Dedifferentiated amniotic fluid mesenchymal stem cell (primary cell): Measurements from ENCODE around the gene YPEL5.
"Not testable (repeated sequence)": the region's sequence is repeated elsewhere in the genome, so short reads cannot be mapped to it uniquely, and the experiment has no call there.

ENCODE experiments used
- DNase-seq: peaks from one replicate; pipeline ENCODE4 v3.0.0-alpha.2; 2016; ENCODE audit errors: extremely low spot score

Gene YPEL5

DNA sequence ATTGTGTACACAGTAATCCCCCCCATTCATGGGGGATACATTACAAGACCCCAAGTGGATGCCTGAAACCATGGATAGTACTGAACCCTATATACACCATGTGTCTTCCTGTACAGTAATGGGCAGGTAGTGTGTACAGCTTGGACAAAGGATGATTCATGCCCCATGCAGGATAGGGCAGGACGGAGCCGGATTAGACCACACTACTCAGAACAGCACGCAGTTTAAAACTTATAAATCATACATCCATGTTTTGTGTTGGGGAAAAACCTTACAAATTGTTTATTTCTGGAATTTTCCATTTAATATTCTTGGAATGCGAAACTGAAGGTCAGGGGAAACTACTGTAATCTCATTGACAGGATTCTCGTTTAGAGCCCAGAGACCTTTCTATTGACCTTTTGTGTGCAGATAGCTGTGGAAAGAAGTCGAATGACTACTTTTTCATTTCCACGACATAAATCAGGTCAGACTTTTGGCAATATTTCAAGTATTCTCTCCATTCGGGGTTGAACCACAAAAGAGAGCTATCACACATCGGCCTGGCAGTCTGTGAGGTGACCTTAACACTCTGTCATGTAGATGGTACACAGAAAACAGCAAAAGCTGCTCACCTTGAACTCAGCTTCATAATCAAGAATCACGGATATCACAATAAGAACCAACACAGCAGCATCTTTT lies 9.9 kb upstream of the YPEL5 start:
- DNase-seq = no peak

DNA sequence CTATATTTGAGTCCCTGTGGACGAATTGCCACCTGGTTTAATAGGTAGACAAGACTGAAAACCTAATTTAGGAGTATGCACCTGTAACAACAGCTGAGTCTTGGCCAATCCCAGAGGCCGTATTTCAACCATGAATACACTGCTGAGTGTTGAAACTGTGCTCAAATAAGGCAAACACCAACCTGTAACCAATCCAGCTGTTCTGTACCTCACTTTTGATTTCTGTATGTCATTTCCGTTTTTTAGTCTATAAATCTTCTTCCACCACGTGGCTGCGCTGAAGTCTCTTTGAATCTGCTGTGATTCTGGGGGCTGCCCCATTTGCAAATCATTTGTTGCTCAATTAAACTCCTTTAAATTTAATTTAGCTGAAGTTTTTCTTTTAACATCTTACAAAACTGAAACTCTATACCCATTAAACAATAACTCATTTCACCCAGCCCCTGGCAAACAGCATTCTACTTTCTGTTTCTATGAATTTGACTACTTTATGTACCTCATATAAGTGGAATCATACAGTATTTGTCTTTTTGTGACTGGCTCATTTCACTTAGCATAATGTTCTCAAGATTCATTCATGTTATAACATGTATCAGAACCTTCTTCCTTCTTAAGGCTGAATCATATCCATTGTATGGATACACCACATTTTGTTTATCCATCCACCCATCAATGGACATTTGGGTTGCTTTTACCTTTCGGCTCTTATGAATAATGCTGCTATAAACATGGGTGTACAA lies 7.5 kb upstream of the YPEL5 start:
- DNase-seq = no peak

- no peak for DNase-seq
These were observed 5.7 kb upstream of the YPEL5 start for GRCh38 chr2:30141136-30141535.

DNA sequence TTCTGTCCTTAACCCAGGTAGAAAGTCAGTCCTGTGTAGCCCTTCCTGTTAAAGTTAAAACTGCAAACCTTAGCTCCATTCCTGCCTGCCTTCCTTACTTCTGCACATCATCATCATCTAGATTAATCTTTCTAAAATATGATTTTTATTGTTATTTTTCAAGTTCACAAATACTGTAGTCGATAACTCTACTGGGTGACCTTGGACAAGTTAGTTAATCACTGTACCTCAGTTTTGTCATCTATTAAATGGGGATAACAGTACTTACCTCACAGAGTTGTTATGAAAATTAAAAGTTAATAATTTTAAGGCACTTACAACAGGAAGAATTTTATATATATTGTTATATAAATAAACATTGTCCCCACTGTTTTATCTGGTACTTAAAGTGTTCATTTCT lies 2.5 kb upstream of the YPEL5 start:
- no peak for DNase-seq

- not testable (repeated sequence) for DNase-seq
These were observed 1.9 kb upstream of the YPEL5 start for GRCh38 chr2:30144951-30145350.

- DNase-seq = no peak
These were observed 926 bp upstream of the YPEL5 start for GRCh38 chr2:30145826-30146336.

DNA sequence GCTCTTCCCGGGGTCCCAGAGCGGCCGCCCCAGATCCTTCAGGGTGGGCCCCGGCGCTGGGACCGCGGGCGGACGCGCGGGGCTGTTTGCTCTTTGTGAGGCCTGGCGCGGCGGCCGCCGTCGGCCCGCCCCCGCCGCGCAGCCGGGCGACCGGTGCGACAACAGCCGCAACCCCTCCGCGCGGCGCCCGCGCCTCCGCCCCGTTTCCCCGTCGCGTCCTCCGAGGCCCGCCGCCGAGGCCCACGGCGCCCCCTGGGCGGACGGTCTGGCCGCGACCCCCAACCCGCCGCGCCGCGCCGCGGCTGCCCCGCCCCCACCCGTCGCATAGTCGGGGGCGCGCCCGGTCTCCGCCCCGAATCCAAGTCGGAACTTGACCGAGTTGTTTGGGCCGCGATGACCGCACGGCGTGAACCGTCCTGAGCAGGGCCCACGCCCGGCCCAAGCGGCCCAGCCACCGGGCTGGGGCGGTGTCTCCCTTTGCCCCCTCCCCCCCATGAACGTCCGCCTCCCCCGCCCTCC lies 448 bp downstream of the YPEL5 start:
- no peak for DNase-seq

GRCh38 chr2:30147715-30148610 lies 1.2 kb downstream of the YPEL5 start:
- DNase-seq = peak; percentile 59

DNA sequence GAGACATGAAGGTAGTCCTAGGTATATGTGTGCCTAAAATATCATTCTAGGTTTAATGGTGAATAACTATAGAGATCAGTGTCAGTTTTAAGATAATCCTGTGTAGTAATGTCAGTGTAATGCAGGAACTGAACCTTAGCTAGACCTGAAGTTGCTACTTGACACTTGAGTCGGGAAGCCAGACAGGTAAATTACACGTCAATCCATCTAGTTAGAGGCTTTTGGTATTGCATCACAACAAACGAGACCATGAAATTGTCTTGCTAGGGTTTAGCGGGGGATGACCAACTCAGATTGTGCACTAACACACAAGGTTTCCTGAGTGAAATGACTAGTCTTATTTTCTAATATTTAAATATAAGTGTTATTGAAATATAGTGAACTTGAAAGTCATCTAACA lies 2.0 kb downstream of the YPEL5 start:
- no peak for DNase-seq

- DNase-seq = no peak
These were observed 2.7 kb downstream of the YPEL5 start for GRCh38 chr2:30149513-30149912.

DNA sequence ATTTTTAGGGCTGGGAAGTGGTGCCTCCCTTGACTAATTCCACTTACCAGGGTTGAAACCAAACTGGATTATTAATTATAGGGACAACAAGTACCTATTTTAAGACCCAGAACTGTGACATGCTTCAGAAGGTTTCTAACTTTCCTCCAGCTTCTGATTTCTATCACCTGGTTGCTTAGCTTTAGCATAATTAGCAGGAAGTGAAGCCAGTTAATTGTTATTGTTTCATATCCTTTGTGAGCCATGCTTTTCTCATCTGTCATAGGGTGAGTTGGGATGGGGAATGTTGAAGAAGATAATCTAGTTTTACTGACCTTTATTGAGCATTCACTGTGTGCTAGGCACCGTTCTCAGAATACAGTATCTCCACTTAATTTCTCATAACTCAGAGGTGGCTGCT lies 3.2 kb downstream of the YPEL5 start:
- no peak for DNase-seq

DNA sequence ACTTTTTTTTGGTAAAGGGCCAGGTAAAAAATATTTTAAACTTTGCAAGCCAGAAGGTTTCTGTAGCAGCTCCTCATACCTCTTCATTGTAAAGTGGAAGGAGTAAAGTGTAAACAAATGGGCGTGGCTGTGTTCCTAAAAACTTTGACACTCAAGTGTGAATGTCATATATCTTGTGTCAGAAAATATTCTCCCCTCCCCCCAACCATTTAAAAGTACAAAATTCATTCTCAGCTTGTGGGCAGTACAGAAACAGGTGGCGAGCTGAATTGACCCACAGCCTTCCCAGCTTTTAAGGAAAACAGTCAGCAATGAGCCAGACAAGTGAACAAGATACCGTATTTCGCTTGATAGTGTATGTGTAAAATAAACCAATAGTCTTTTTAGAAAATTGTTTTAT lies 4.0 kb downstream of the YPEL5 start:
- no peak for DNase-seq

- no peak for DNase-seq
These were observed 5.6 kb downstream of the YPEL5 start for GRCh38 chr2:30152385-30152784.

DNA sequence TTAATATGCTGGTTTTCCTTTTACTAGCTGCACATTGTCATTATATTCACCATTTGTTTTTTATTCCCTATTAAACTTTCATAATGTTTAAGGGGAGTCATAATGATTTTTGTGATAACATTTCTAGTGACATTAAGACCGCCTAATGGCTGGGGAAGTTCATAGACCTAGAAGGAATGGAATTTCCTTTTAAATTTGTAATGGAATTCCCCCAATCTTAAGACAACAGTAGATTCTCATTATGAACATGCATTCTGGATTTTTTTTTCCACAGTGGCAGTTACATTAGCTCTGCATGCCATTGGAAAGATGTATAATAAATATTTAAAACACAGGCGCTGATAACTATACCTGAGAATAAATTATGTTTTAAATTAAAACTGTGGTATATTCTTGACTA lies 8.4 kb downstream of the YPEL5 start:
- DNase-seq = no peak

DNA sequence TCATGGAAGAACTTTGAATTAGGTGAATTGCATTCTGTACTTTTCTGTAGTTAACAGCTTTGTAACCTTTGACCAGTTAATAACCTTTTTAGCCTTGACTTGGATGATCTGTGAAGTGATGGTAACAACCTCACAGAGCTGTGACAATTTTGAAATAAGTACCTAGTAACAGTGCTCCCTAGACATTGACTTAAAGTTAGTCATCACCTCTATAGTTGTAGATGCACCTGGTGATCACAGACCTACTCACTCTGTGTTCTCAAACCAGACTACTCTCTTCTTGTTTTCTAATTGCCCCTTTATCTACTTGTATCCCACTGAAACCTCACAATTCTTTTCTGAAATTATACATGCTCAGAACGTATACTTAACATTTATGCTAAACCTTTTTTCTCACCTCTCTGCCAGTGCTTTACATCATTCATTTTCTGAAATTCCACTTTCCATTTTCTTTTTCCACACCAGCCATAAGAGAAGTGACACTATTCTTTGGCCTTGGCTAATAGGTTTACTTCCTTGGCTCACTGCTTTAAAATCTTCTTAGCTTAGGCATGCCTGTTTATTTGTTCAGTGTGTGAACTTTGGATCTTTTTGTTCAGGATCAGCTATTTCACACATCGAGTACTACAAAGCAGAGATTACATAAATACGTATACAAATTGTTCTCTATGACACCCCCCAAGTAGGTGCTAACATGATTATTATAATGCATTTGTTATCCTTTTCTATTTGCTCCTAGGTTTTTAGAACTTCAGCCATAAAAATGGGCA lies 9.3 kb downstream of the YPEL5 start:
- DNase-seq = no peak

GRCh38 chr2:30157616-30158015 lies 10.8 kb downstream of the YPEL5 start:
- DNase-seq = no peak

- no peak for DNase-seq
These were observed 13.0 kb downstream of the YPEL5 start for GRCh38 chr2:30159766-30160165.

DNA sequence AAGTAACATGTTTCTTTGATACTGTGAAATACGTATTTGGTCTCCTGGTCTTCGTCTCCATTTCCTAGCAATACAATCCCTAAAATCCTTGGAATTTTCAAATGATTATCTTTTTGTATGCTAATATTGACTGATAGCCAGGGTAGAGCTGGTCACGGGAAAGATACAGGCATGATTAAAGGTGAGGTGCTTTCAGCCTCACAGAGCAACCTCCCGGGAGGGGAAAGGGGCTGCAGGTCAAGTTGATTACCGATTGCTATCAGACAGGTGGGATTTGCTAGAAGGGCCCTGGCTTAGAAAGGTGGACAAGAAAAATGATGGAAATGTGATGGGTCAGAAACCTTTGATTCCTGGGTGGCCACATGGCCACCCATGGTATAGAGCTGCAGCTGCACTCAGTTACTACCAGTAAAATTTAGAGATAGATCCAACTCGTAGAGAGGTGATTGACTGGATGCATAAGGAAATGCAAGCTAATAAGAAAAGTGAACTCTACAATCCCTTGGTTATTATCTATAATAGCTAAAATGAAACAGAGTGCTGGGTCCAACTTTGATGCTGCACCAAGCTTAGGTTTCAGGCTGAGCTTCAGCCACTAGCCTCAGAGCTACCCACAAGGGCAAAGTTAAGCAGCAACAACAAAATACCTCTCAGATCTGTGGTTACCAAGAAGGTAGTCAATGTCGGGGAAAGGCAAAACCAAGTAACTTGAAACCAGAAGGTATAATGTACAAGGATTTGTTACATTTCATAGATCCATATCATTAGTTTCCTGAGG lies 15.3 kb downstream of the YPEL5 start:
- no peak for DNase-seq

DNA sequence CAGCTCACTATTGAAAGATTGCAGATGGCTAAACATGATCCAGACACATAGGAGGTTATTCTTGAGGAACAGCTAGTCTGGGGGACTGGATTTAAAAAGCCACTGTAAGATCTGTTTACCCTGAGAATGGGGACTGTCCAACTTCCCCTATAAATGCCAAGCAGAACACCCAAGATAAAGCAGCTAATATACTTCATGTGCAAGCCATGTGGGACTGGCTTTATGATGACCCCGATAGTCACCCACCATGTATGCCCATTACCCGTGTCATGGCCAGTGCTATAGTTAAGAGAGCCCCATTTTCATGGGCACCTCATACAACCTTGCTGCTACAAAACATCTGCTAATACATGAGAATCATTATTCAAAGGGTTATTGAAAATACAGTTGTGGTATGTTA lies 16.0 kb downstream of the YPEL5 start:
- DNase-seq = no peak

DNA sequence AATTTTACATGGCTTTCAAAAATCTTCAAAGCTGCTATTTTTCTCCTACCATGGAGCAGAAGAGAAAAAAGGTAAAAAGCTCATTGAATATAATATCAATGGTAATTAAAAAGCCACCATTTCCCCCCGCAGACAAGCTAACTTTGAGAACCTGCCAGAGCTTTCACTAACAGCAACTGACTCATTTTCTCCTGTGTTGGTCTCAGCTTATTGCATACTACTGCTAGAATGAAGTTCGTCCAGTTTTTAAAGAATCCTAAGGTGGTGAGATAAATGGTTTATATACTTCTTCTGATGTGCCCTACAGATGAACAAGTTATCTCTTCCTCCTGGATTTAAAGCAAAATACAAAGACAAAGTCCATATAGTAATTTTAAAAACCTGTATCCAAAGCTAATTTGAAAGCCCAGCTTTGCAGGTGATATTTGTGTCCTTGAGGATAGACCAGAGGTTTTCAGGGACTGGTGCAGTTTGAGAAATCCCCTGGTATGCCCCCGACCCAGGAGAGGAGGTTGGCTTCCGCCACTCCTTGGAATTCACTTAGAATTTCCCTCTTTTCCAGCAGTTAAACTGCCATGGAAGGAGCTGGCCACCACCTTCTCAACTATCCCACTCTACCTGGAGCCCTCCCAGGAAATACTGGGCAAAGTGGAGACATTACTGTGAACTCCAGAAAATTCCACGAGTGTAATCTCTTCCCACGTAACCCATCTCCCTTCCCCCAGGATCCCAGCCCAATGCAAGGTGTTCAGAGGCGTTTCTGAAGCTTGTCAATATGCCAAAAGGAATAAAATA lies 17.5 kb downstream of the YPEL5 start:
- no peak for DNase-seq
